IMR-90 (cell line): ENCODE data around the gene TVP23A. TPM values are rescaled to one million over a fixed set of nuclear protein-coding genes. Genes with fewer than 3 reads are reported as not detected.

ENCODE experiments used
- ATAC-seq: fragments of 200-7000 bp; cut with Tn5 transposase; 2 replicates; pipeline ENCODE4 v1.9.1; 2020; ENCODE audit warnings: low read depth, mild to moderate bottlenecking, moderate library complexity
- BruUV-seq: library from RNA; stranded (reverse); fragments of 400-500 nt; replicated peaks from 2 replicates; lab custom pipeline; 2021; lab: Mats Ljungman, UMichigan
- CTCF ChIA-PET: fragments of 300-600 bp; formaldehyde crosslinking; extraction: SDS; loops from one replicate; lab custom pipeline; 2021; ENCODE audit warnings: antibody characterized with exemption; lab: Yijun Ruan, JAX
- POLR2A ChIA-PET: fragments of 300-600 bp; sonication (Branson Sonifier 250); formaldehyde crosslinking; loops from one replicate; lab custom pipeline; 2022; ENCODE audit warnings: antibody characterized with exemption; ENCODE audit not compliant: unreplicated experiment; lab: Charles Lee
- DNase-seq: peaks from one replicate; pipeline ENCODE4 v3.0.0; 2013
- H2AFZ ChIP-seq: replicated peaks from 2 replicates; pipeline ENCODE3; 2013; ENCODE audit warnings: low read length, mild to moderate bottlenecking; ENCODE audit not compliant: poor library complexity
- H2AK5ac ChIP-seq: 2 replicates; pipeline ENCODE4 v1.6.1; 2013; ENCODE audit warnings: low read depth, low read length, inconsistent platforms
- H2AK9ac ChIP-seq: replicated peaks from 2 replicates; pipeline ENCODE3; 2013; ENCODE audit warnings: mild to moderate bottlenecking, low read depth, low read length, moderate library complexity; ENCODE audit not compliant: poor library complexity
- H2BK120ac ChIP-seq: 2 replicates; pipeline ENCODE4 v1.6.1; 2013; ENCODE audit warnings: low read depth, low read length, inconsistent platforms
- H2BK15ac ChIP-seq: 3 replicates; pipeline ENCODE4 v1.6.1; 2013; ENCODE audit warnings: low read depth, low read length, inconsistent platforms
- H2BK20ac ChIP-seq: 2 replicates; pipeline ENCODE4 v1.6.1; 2013; ENCODE audit warnings: low read depth, mild to moderate bottlenecking, inconsistent platforms, low read length, moderate library complexity
- H2BK5ac ChIP-seq: 2 replicates; pipeline ENCODE4 v1.6.1; 2013; ENCODE audit warnings: mild to moderate bottlenecking, low read depth, low read length, inconsistent platforms; ENCODE audit not compliant: poor library complexity, severe bottlenecking
- H3K14ac ChIP-seq: replicated peaks from 2 replicates; pipeline ENCODE4 v1.6.1; 2013; ENCODE audit warnings: low read depth, low read length, inconsistent platforms
- H3K18ac ChIP-seq: 2 replicates; pipeline ENCODE4 v1.6.1; 2013; ENCODE audit warnings: low read depth, low read length, control low read depth
- H3K23ac ChIP-seq: 2 replicates; pipeline ENCODE4 v1.6.1; 2013; ENCODE audit warnings: low read depth, low read length, inconsistent platforms
- H3K27ac ChIP-seq: 2 replicates; pipeline ENCODE4 v1.5.1; 2013; ENCODE audit warnings: mild to moderate bottlenecking, control low read depth, low read length; ENCODE audit not compliant: insufficient read depth
- H3K27me3 ChIP-seq: 2 replicates; pipeline ENCODE4 v1.6.1; 2013; ENCODE audit warnings: low read length; ENCODE audit not compliant: control insufficient read depth, insufficient read depth
- H3K36me3 ChIP-seq: 2 replicates; pipeline ENCODE4 v1.6.1; 2013; ENCODE audit warnings: low read length, mixed read lengths; ENCODE audit not compliant: control insufficient read depth, insufficient read depth
- H3K4ac ChIP-seq: 2 replicates; pipeline ENCODE4 v1.6.1; 2013; ENCODE audit warnings: low read depth, low read length, inconsistent platforms
- H3K4me1 ChIP-seq: 2 replicates; pipeline ENCODE4 v1.6.1; 2013; ENCODE audit warnings: low read length, mixed read lengths; ENCODE audit not compliant: control insufficient read depth, insufficient read depth
- H3K4me2 ChIP-seq: 2 replicates; pipeline ENCODE4 v1.6.1; 2013; ENCODE audit warnings: low read depth, mild to moderate bottlenecking, control low read depth, low read length, moderate library complexity
- H3K4me3 ChIP-seq: 2 replicates; pipeline ENCODE4 v1.5.1; 2013; ENCODE audit warnings: low read depth, mild to moderate bottlenecking, control low read depth, low read length, moderate library complexity; ENCODE audit not compliant: insufficient read depth
- H3K56ac ChIP-seq: 2 replicates; pipeline ENCODE4 v1.6.1; 2013; ENCODE audit warnings: low read length, inconsistent platforms; ENCODE audit not compliant: insufficient read depth; ENCODE audit errors: extremely low read depth
- H3K79me1 ChIP-seq, 2 experiments: 2 replicates each; pipeline ENCODE4 v1.6.1; 2013; ENCODE audit warnings: low read length in 2 of 2, inconsistent platforms in 1 of 2, low read depth in 1 of 2
- H3K9ac ChIP-seq: 2 replicates; pipeline ENCODE4 v1.6.1; 2013; ENCODE audit warnings: low read depth, low read length, control low read depth
- H3K9me1 ChIP-seq: 2 replicates; pipeline ENCODE4 v1.6.1; 2013; ENCODE audit warnings: low read length, inconsistent platforms; ENCODE audit not compliant: insufficient read depth
- H3K9me3 ChIP-seq: 2 replicates; pipeline ENCODE4 v1.6.1; 2013; ENCODE audit warnings: low read length; ENCODE audit not compliant: control insufficient read depth, insufficient read depth
- H4K20me1 ChIP-seq: 2 replicates; pipeline ENCODE4 v1.6.1; 2013; ENCODE audit warnings: low read length, inconsistent platforms; ENCODE audit not compliant: insufficient read depth
- H4K5ac ChIP-seq: 2 replicates; pipeline ENCODE4 v1.6.1; 2013; ENCODE audit warnings: mild to moderate bottlenecking, low read depth, low read length, control low read depth
- H4K8ac ChIP-seq, 2 experiments: 2 replicates each; pipeline ENCODE4 v1.6.1; 2013; ENCODE audit warnings: low read depth in 2 of 2, low read length in 2 of 2, control low read depth in 1 of 2, inconsistent platforms in 1 of 2
- H4K91ac ChIP-seq: 2 replicates; pipeline ENCODE4 v1.6.1; 2013; ENCODE audit warnings: low read depth, low read length, inconsistent platforms; ENCODE audit not compliant: insufficient read depth
- CEBPB ChIP-seq: IDR thresholded peaks from 2 replicates; pipeline ENCODE4 v1.6.1; 2012; ENCODE audit warnings: low read depth, low read length, improper control_type of control experiment
- MXI1 ChIP-seq: IDR thresholded peaks from 2 replicates; pipeline ENCODE4 v1.6.1; 2012; ENCODE audit warnings: low read depth, mild to moderate bottlenecking, low read length, moderate library complexity, borderline replicate concordance
- WGBS, 2 experiments: methylation state at CpG; one replicate each; pipeline versions ENCODE4 v1.1.5 to v1.1.7; 2013; ENCODE audit warnings: missing lambda C conversion rate in 2 of 2; ENCODE audit not compliant: insufficient read length in 1 of 2; ENCODE audit errors: extremely low coverage in 2 of 2; 5-methylcytosine and 5-hydroxymethylcytosine counted together
- dilution Hi-C: fragments of 300-500 bp; cut with HindIII; formaldehyde crosslinking; loops from one replicate; pipeline ENCODE4 v1.14.3; 2018; ENCODE audit warnings: low sequenced_read_pairs; ENCODE audit not compliant: unreplicated experiment
- in situ Hi-C: fragments of 300-500 bp; cut with MboI; formaldehyde crosslinking; loops from 3 replicates; pipeline ENCODE4 v1.14.3; 2019; ENCODE audit warnings: low sequenced_read_pairs, inconsistent platforms, mixed read lengths
- intact Hi-C: fragments of 100-400 bp; cut with micrococcal nuclease; formaldehyde crosslinking; loops from 2 replicates; pipeline ENCODE4 v1.10.0; 2022
- polyA plus RNA-seq, 3 experiments: library from polyadenylated mRNA; depleted of rRNA; stranded (reverse); fragments of >200 nt; gene quantifications; 2 replicates each; pipeline ENCODE4 v1.2.3, GENCODE V29; 2012; ENCODE audit warnings: low replicate concordance in 1 of 3
- total RNA-seq: library from RNA; depleted of rRNA; stranded (reverse); fragments of >200 nt; gene quantifications from 2 replicates; pipeline ENCODE4 v1.2.3, GENCODE V29; 2012
- TF ChIP-seq, protein P1 (sequence below): fragments of 150-350 bp; IDR thresholded peaks from 2 replicates; pipeline ENCODE4 v1.6.1; 2016; ENCODE audit warnings: low read depth, mild to moderate bottlenecking, low read length, moderate library complexity, borderline replicate concordance

TVP23A gene
- total and polyA plus RNA-seq, 2 of the 4 experiments (the other 2 are of a cell fraction) = not detected

DNA sequence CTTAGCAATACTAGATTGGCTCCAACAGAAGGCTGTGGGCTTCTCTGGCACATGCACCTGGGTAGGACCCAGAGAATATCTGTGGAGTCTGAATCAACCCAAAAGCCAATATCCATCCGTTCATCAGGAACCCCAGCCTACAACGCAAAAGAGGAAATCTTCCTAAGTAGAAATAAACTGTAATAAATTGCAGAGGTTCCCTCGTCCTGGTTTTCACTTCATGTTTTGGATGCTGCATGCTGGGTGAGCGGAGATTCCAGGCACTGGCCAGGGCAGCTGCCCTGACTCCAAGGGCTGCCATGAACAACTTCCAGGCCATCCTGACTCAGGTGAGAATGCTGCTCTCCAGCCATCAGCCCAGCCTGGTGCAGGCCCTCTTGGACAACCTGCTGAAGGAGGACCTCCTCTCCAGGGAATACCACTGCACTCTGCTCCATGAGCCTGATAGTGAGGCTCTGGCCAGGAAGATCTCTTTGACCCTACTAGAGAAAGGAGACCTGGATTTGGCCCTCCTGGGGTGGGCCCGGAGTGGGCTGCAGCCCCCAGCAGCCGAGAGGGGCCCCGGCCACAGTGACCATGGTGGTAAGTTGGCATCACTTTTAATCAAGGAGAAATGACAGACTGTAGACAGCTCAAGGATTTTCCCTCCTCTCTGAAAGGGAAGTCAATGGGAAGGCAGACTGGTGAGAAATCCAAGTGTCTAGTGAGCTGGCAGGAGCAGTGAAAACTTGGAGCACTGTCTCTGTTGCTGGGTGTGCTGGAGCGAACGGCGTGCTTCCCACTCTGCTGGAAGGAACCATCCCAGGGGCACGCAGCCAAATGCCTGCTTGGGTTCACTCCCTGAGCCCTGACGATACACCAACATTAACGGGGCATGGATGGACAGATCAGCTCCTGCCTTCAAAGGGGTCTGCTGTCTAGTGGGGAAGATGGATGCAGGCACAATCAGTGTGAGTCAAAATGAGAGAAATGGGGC lies 47.7 kb upstream of the TVP23A start:
- Histone ChIP-seq H3K14ac (no peak overlapping the region), H3K36me3 (no peaks in the 10 kb centered on the region), H3K79me1 (no peaks in the 10 kb centered on the region), H4K91ac (no peak overlapping the region), H3K56ac (no peak overlapping the region), H3K9me1 (no peaks in the 10 kb centered on the region), H2BK5ac (no peak overlapping the region), H3K18ac (no peak overlapping the region), H2AK9ac (no peak overlapping the region), H3K27ac (no peak overlapping the region), H3K9me3 (no peaks in the 10 kb centered on the region), H2BK20ac (no peak overlapping the region), H2BK15ac (no peak overlapping the region), H3K4me1 (peaks cover 1% of the 10 kb centered on the region; the same call in 1 of the 2 replicates), H4K8ac (no peak overlapping the region), H3K23ac (no peak overlapping the region), H2AK5ac (no peak overlapping the region), H3K4me3 (no peak overlapping the region), H3K27me3 (peaks cover 4% of the 10 kb centered on the region), H4K5ac (no peak overlapping the region), H3K9ac (no peak overlapping the region), H2BK120ac (no peak overlapping the region), H2AFZ (no peak overlapping the region), H4K20me1 (no peaks in the 10 kb centered on the region), H3K4me2 (no peak overlapping the region), H3K4ac (no peak overlapping the region)
- BruUV-seq = no TSS peak
- dilution Hi-C loops (no loop called here), in situ Hi-C loops (no loop called here), intact Hi-C loops (no loop called here)
- ATAC-seq (no peak), DNase-seq (no peak)
- ChIA-PET POLR2A (no interaction called here), CTCF (interaction anchor here (0.6 kb wide), 1 partner anchor 74 kb away, joined by 3 read pairs; no protein-coding TSS in a partner anchor)
- 73% methylated on average over 2 of the region's 13 CpGs; no CpG with 5 or more reads in 1 of the 2 experiments for WGBS, 2 experiments
- TF ChIP-seq, protein P1, sequence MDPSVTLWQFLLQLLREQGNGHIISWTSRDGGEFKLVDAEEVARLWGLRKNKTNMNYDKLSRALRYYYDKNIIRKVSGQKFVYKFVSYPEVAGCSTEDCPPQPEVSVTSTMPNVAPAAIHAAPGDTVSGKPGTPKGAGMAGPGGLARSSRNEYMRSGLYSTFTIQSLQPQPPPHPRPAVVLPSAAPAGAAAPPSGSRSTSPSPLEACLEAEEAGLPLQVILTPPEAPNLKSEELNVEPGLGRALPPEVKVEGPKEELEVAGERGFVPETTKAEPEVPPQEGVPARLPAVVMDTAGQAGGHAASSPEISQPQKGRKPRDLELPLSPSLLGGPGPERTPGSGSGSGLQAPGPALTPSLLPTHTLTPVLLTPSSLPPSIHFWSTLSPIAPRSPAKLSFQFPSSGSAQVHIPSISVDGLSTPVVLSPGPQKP = no peak
- TF ChIP-seq CEBPB = no peak
- no peak for TF ChIP-seq MXI1
